ENCODE data around the gene SLC10A7.

SLC10A7 gene

DNA sequence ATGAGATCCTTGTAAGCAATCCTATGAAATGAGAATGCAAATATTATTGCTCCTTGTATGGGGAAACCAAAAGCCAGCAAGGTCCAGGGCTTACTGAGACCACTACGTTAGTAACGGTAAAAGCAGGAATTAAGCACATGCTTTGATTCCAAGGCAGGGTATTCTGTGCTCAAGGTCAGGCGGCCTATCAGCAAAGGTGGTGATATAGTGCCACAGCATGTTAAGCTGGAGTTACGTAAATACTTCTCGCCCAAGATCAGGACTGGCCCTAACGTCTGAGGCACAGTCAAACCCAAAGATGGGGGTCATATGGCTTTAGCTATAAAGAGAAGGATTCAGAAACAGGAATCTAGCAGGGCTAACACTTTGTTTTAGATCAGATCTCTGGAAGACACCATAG is 27.6 kb downstream of the SLC10A7 start:
- DNase-seq (ENCODE audit: low read depth) = no peak

DNA sequence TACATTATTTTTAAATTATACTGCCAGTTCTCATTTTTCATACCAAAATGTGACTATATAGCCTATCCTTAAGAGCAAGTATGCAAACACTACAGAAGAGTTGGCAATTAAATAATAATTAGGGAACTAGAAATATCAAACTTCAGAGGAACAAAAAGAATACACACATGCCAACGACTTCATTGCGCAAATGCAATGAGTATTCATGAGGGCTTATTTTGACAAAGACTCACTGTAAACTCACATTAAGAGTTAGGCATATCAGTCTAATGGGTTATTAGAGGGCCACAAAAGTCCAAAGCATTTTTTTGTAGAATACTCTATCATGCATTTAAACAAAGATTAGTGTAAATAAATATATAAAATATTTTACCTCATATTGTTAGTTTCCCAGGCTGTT is 31.6 kb downstream of the SLC10A7 start:
- no peak for DNase-seq (ENCODE audit: low read depth)

DNA sequence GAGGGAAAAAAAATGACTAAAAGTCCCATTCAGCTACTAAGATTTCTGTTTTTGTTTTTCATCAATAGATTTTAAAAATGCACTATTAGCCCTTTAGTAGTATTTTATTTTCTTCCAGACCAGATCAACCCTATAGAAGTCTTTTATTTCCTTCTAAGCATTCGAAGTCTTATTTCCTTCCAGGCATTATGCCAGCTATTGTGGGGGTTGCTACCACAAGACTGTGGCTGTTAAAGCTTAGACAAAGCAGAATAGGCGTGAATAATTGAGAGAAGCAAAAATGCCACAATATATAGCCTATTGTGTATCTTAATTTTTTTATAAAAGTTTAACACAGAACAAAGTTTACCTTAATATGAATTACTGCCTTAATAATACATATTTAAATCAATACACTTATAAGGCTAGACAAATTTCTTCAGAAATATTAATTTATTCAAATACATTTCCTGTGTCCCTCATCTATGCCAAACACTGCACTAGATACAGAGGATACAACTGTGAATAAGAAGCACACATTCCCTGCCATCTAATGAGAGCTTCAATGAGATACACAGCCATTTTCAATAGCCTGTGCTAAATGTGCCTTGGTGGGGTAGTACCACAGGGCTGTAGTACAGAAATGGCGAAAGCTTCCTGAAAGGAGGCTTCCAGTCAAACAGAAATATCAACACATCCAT is 33.1 kb downstream of the SLC10A7 start:
- DNase-seq (ENCODE audit: low read depth) = no peak

DNA sequence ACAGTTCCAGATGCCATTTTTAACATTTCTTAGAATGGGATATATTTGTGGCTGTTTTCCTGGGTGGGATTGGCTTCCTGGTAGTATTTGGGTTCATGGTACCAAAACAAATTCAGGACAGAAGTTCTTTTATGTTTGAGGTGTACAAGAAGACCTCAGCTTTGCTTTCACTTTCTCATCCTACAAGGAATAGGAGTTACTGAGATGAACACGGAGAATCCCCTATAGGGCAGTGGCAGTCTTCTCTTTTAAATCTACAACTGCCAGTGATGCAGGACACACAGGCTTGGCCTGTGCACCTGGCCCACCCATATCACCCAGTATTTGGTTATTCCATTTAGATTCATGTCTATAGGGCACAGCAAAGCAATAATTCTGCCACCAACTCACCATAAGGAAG is 35.2 kb downstream of the SLC10A7 start:
- DNase-seq (ENCODE audit: low read depth) = no peak

DNA sequence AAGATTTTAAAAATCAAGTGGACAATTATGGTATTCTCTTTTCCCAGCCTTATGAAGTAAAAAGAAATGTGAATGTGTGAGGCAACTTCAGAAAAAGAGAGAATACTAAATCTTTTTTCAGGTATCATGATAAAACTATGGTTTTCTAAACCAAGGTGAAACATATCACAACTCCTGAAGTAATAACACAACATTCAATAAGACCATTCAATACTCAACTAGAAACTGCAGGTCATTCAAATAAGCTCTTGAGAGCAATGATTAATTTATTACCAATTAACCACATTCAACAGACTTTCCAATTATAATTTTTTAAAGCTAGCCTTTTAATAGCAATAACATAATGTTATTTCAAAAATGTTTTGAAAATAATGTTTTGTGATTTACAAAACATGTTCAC is 35.8 kb downstream of the SLC10A7 start:
- no peak for DNase-seq (ENCODE audit: low read depth)

DNA sequence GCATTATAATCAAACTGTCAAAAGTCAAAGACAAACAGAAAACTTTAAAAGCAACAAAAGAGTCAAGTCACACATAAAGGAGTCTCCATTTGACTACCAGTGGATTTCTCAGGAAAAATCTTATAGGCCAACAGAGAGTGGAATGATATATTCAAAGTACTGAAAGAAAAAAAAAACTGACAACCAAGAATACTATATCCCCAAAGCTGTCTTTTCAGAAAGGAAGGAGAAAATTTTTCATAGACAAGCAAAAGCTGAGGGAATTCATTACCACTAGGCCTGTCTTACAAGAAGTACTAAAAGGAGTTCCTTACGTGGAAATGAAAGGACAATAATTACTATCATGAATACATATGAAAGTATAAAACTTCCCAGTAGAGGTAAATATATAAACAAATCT is 39.0 kb downstream of the SLC10A7 start:
- DNase-seq (ENCODE audit: low read depth) = no peak

DNA sequence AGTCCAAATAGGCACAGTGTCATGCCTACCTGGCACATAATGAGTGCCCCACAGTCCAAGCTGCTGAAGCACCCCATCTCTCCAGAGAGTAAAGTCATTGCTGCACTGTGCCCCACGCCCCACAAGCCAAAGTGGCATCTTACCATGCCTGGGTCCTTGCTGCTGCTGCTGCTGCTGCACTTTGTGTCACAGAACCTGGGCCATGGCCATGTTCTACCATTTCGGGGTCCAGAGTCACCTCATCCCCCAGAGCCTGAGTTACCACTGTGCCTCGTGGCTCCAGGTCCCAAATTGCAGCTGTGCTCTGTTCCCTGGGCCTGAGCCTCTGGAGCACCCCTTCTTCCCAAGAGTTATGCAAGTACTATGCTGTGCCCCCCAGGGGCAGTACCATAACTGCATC is 40.5 kb downstream of the SLC10A7 start:
- DNase-seq (ENCODE audit: low read depth) = no peak

DNA sequence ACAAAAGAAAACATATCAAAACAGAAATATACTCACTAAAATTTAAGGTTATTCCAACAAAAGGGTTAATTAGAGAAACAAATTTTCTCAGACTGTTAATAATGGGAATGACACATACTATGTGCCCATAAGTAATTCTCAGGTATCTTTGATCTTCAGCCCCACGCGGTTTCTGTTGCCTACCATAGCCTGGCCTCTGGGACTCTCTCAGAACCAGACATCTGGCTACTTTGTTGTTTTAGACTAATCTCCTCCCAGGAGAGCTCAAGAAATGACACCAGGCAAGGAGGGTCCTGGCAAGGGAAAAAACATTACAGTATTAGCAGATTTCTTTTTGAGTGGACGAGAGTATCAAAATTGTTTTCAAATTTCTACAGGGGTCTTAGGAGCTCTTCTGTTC is 43.7 kb downstream of the SLC10A7 start:
- DNase-seq (ENCODE audit: low read depth) = no peak

DNA sequence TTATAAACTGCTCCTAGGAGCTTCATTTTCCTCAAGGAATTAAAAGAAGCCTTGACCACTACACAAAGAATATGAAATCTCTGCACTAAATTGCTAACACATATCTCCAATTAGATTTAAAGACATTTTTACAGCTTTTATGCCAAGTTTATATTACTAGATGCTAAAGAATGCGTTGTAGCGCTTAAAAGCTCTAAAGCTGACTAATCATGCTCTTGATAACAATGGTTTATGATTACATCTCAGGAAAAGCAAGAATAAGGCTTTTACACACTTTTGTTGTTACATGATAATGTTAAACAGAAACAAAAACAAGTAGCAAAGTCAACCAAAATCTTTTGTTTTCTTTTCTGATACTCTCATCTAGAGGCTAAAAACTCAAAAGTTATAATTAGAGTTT is 44.7 kb downstream of the SLC10A7 start:
- DNase-seq (ENCODE audit: low read depth) = no peak

DNA sequence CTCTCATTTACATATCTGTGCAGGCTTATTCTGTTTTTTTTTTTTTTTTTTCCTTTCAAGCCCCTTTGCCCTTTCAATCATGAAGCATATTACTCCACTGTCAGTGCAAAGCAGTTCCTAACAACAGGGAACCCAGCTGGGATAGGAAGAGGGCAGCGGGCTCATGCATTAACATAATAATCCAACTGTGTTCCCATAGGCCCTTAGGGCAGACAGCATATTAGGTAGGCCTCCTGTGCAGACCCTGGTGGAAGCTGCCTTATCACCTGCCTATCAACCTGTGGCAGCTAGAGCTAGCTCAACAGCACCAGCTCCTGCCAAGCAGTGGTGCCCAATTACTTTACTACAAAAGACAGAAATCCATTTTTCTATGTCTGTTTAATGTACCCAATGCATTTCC is 49.3 kb downstream of the SLC10A7 start:
- DNase-seq (ENCODE audit: low read depth) = no peak

DNA sequence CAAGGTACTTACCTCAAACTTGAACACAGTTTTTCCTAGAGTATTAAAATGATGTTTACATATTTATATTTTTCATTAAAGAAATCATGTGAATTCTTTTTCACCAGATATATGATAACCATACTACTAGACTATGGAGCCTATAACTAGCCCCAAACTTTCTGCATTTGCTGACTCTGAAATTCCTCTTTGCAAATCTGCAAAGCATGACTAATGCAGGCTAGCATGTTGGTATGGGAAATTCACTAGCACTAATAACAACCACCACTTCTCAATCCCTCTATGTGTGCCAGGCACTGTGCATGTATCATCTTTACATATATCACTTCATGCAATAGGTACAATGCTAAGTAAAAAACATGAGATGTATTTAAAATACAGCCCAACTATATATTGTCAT is 51.1 kb downstream of the SLC10A7 start:
- no peak for DNase-seq (ENCODE audit: low read depth)

DNA sequence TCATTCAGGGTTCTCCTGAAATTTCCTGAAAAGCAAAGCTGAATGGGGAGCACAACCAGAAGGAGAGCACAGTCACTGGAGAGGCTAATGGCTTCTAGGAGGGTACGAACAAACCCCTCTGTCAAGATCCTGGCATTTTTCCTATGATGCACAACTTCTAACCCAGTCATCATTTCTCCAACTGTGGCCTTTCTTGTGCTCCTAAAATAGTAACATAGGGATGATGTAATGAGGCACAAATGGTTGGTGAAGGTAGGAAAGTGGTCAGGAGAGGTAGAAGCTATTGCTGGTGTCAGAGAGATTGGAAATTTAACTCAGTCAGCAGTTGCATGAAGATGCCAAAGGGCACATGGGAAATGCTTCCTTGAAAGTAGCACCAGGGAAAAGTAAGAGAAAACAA is 52.7 kb downstream of the SLC10A7 start:
- no peak for DNase-seq (ENCODE audit: low read depth)

DNA sequence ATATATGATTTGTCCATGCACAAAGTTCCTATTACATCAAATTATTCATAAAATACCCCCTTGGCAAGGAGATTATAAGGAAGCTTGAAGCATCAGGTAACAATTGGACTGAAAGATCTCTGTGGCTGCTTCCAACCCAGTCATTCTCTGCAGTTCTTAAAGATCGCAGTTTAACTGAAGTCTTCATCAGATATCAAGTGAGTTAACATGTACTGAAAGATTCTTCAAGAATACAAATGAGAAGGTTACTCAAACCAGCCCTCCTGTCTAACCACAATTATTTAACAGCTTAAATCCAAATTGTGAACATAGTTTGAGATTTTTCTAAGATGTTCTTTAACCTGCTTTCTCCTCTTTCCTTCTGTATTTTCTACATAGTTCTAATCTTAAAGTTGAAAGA is 56.1 kb downstream of the SLC10A7 start:
- no peak for DNase-seq (ENCODE audit: low read depth)

DNA sequence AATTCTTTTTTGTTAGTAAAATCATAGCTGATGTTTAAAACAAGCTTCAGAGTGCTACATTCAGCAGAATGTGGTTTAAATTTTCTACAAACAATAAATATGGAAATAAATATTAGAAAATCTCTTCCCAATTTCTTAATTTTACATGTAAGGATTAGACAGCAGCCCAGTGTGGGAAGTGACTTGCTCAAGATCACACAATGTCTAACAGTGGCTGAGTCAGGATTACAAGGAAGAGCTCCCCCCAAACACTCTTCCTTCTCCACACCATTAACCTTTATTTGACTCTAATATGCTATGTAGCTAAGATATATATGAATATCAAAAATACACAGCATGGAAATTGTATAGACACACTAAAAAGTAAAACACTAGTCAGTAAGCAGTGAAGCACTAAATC is 59.5 kb downstream of the SLC10A7 start:
- DNase-seq (ENCODE audit: low read depth) = no peak

DNA sequence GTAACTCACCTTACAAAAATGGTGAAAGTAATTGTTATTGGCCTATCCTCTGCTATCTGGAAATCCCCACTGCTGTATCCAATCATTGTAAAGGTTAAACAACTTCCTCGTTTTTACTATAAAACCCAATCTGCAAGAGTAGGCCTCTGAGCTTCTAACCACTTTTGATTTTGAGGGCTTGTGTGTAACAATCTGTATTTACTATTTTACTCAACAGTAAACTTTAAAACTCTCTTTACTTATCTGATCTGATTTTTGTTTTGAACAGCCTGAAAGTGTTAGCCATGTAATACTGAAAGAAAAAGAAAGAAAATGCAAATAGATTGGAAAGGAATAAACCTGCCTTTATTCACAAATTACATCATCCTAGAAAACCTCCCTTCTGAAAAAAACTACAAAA is 63.1 kb downstream of the SLC10A7 start:
- DNase-seq (ENCODE audit: low read depth) = no peak

DNA sequence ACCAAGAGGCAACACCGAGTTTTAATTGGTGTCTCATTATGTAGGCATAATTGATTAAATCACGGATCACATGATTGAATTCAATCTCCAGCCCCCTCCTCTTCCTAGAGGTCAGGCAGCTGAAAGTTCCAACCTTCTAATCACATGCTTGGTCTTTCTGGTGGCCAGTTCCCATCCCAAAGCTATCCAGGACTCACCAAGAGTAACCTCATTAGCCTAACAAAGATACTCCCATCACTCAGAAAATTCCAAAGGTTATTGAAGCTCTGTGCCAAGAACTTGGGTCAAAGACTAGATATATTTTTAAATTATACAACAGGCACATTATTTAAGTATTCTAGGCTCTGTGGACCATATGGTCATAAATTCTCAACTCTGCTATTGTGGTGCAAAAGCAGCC is 65.1 kb downstream of the SLC10A7 start:
- DNase-seq (ENCODE audit: low read depth) = no peak

DNA sequence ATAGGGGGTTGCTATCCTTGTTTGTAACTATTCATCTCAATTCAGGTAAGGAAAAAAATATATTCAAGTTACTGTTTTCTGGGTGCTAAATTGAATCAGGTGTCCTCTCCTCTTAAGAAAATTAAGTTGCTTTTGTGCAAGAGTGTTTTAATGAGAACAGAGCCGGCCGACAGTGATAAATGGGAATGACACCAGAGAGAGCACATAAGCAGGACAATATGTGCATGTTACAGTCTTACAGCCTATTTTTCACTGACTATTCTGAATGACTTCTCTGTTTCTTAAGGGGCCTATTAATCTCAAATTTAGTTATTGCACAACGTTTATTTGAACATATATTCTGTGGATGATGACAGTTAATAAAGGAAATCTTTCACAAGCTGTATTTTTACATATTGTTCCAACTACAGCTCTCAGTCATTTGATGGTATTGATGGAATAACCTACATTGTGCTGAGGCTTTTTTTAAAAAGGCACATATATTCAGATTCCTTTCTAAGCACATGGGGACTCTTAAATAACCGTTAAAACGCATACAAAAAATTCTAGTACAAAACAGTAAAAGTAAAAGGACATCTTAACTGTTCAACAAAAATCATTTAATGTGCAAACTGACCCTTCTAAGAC is 68.4 kb downstream of the SLC10A7 start:
- no peak for DNase-seq (ENCODE audit: low read depth)

DNA sequence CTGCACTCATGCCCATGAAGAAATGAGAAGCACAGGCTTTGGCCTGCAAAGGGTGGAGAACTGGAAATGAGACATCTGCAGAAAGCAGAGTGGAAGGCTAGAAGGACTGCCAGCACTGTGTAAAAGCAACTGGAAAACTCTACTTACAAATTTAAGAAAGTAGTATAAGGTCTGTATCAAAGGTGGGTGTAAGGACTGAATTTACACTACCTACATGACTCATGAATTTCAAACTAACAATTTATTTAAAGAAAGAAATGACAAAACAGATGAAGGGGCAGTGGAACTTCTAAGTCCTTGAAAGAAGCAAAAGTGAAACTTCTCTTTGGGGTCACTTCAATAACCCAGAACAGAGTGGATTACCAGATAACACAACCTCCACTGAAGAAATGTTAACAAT is 71.2 kb downstream of the SLC10A7 start:
- DNase-seq (ENCODE audit: low read depth) = no peak

DNA sequence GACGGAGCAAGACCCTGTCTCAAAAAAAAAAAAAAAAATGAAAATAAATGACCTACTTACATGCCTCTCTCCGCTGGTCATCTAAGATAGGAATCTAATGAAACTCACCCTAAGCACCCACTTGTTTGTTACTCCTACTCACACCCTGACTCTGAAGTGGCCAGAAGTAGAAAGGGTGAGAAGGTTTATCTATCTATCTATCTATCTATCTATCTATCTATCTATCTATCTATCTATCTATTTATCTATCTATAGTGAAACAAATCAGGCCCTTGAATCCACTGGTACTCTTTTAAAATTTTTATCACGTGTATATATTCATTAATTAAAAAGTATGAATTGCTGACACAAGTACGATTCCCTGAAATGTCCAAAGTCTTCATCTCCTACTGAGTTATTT is 75.2 kb downstream of the SLC10A7 start:
- no peak for DNase-seq (ENCODE audit: low read depth)

DNA sequence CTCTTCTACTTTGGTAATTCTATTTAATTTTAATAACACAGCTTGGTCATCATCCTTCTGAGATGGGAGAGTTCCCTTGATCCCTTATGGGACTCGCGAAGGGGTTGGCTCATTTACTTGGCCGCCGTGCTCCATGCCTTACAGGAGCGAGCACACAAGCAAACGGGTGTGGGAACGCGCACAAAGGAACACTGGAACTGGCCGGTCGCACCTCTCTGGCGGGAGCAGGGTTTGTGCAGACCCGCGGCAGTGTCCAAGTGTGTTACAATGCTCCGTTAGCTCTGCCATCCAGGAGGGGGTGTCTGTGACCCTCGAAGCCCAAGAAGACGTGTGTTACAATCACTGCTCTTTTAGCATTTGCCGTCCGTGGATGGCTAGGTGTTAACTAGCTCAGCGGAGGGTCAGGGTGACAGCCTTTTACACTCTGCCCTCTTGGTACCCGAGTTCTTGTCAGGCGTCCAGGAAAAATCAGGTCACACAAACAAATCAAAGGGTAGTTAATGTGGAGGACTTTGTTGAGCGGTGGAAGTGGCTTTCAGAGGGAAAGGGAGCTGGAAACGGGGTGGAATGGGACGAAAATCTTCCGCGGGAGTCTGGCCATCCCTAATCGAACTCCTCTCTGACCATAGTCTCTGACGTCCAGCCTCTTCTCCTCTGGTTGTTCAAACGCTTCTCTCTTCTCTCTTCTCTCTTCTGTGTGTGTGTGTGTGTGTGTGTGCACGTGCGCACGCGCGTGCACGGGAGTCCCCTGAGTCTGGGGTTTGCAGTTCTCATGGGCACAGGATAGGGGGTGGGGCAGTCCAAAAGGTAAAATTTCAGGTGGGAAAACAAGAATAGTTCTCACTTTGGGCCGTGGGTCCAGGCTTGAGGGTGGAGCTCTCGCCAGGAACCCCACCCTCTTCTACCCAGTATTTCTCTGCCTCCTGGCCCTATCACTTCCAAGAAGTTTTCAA is 76.3 kb downstream of the SLC10A7 start:
- no peak for DNase-seq (ENCODE audit: low read depth)

DNA sequence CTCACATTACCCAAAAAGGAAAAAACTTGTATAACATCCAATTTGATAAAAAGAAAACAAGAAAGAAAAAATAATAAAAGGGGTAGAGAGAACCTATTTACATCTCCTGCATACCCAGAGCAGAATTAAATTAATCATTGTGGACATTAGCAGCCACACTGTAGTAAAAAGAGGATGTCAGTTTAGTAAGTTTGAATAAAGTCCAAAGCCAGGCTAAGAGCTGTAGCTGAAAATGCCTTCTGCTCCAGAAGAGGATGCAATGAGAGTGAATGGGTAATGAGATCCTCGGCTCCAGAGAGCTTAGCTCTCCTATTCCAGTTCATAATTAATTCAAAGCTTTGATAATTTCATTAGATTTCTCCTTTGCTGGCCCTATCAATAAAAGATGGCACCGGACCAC is 78.2 kb downstream of the SLC10A7 start:
- DNase-seq (ENCODE audit: low read depth) = no peak

DNA sequence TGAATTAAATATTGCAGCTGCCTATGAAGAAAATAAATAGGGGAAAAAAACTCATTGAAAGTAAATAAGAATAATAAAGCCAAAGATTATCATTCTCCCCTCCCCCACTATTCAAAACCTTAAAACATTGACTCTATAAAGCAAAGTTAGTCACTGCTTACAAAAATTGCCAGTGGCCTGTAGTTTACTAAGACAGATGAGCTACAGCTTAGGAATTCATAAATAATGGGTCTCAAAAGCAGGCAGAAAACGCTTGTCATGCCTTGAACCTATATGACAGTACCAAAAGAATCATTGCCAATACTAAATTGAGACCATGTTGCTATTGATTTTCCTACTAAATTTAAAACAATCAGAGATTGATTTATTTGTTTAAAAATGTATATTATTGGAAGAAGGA is 78.9 kb downstream of the SLC10A7 start:
- DNase-seq (ENCODE audit: low read depth) = no peak

DNA sequence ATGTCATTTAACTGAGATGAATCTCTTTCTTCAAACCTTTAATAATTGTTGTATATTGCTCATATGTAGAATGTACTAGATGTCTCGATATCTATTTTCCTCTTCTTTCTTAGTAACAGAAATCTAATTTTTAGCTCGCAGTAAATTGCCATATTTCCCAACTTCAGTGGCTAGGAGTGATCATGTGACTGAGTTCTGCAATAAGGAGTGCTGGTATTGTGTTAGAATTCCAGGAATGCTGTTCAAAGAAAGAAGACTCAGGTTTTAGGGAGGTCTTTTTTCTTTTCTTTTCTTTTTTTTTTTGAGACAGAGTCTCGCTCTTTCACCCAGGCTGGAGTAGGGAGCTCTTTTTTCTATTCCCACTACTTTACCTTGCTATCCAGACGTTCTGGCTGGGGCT is 81.7 kb downstream of the SLC10A7 start:
- no peak for DNase-seq (ENCODE audit: low read depth)

Measured in activated T-cell treated with anti-CD3 and anti-CD28 coated beads for 48 hours (primary cell).